ENCODE data around the gene TIPARP. TPM values are rescaled to one million over a fixed set of nuclear protein-coding genes. Genes with fewer than 3 reads are reported as not detected.

TIPARP gene
- total RNA-seq, 1 donor from 2014 or later: 58.0 TPM

- ATAC-seq: no peak
- Histone ChIP-seq H3K9me3 (no peaks in the 10 kb centered on the region), H3K36me3 (no peaks in the 10 kb centered on the region), H3K27me3 (ENCODE audit: low read depth) (no peaks in the 10 kb centered on the region), H3K4me1 (peaks cover 41% of the 10 kb centered on the region), H3K27ac (peak overlapping the region; percentile 52), H3K4me3 (no peak overlapping the region)
- TF ChIP-seq CTCF (IDR thresholded peaks at IDR 0.05): no peak
- intact Hi-C loops (cut with DNase I): no loop called here
- no peak for DNase-seq
Measured at GRCh38 chr3:156664831-156665178, 9.6 kb upstream of the TIPARP start.

- TF ChIP-seq CTCF (IDR thresholded peaks at IDR 0.05): no peak
- DNase-seq (no peak), ATAC-seq (peak in 1 of 2 donors; percentile 39)
- H3K27ac ChIP-seq: peak overlapping the region; percentile 52
- no peak overlapping the region for H3K4me3 ChIP-seq
- intact Hi-C loops (cut with DNase I): no loop called here
- H3K36me3 ChIP-seq: no peaks in the 10 kb centered on the region
- peaks cover 46% of the 10 kb centered on the region for H3K4me1 ChIP-seq
- H3K9me3 ChIP-seq: no peaks in the 10 kb centered on the region
- H3K27me3 ChIP-seq (ENCODE audit: low read depth): no peaks in the 10 kb centered on the region
Measured at GRCh38 chr3:156665291-156665690, 9.1 kb upstream of the TIPARP start.

- no peaks in the 10 kb centered on the region for H3K36me3 ChIP-seq
- no peak for TF ChIP-seq CTCF (IDR thresholded peaks at IDR 0.05)
- ATAC-seq: no peak
- no peak overlapping the region for H3K4me3 ChIP-seq
- H3K4me1 ChIP-seq: peaks cover 49% of the 10 kb centered on the region
- no peaks in the 10 kb centered on the region for H3K9me3 ChIP-seq
- H3K27ac ChIP-seq: no peak overlapping the region
- no peak for DNase-seq
- no peaks in the 10 kb centered on the region for H3K27me3 ChIP-seq (ENCODE audit: low read depth)
- intact Hi-C loops (cut with DNase I): no loop called here
Measured at GRCh38 chr3:156666073-156666472, 8.3 kb upstream of the TIPARP start.

- ATAC-seq: peak; percentile 74 to 80
- no peak for TF ChIP-seq CTCF (IDR thresholded peaks at IDR 0.05)
- no peak overlapping the region for H3K4me3 ChIP-seq
- H3K27me3 ChIP-seq (ENCODE audit: low read depth): no peaks in the 10 kb centered on the region
- H3K9me3 ChIP-seq: no peaks in the 10 kb centered on the region
- H3K4me1 ChIP-seq: peaks cover 49% of the 10 kb centered on the region
- H3K27ac ChIP-seq: peak overlapping the region; percentile 70
- H3K36me3 ChIP-seq: no peaks in the 10 kb centered on the region
- no peak for DNase-seq
- intact Hi-C loops (cut with DNase I): no loop called here
Measured at GRCh38 chr3:156668073-156668763, 6.2 kb upstream of the TIPARP start.

- no peak overlapping the region for H3K27ac ChIP-seq
- no peak for ATAC-seq
Measured at GRCh38 chr3:156670077-156670476, 4.3 kb upstream of the TIPARP start.

More at GRCh38 chr3:156670077-156670476, 4.3 kb upstream of the TIPARP start:
- Histone ChIP-seq H3K27me3 (ENCODE audit: low read depth) (no peaks in the 10 kb centered on the region), H3K36me3 (no peaks in the 10 kb centered on the region), H3K9me3 (no peaks in the 10 kb centered on the region), H3K4me3 (no peak overlapping the region), H3K4me1 (peaks cover 35% of the 10 kb centered on the region)
- intact Hi-C loops (cut with DNase I): no loop called here
- DNase-seq: no peak
- no peak for TF ChIP-seq CTCF (IDR thresholded peaks at IDR 0.05)

All from lower lobe of right lung (tissue), 2 donors.